Measurements from ENCODE around the gene SEMA5B.
A peak's percentile ranks its signal among the peaks of the same experiment; 100 is the strongest.

SEMA5B gene

DNA sequence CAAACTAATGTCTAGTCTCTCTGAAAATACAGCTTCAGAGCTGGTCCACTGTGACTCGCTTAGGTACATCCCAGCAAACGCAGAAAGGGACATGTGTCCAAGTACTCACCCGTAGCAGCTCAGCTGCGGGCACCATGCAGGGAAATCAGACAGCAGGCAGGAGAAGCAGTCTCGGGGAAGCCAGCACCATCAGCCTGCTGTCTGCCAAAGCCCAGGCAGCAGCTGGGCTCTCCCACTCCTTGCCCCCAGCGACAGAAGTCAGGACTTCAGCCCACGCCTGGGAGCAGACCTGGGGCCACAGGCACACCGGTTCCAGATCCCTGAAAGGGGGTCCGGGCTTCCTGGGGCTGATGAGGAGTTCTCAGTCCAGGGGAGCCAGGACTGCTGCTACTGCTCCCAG lies 34.9 kb downstream of the SEMA5B start:
- no peak for DNase-seq (ENCODE audit: low spot score)

- no peak for DNase-seq (ENCODE audit: low spot score)
These were observed 35.4 kb downstream of the SEMA5B start for GRCh38 chr3:122992133-122992532.

DNA sequence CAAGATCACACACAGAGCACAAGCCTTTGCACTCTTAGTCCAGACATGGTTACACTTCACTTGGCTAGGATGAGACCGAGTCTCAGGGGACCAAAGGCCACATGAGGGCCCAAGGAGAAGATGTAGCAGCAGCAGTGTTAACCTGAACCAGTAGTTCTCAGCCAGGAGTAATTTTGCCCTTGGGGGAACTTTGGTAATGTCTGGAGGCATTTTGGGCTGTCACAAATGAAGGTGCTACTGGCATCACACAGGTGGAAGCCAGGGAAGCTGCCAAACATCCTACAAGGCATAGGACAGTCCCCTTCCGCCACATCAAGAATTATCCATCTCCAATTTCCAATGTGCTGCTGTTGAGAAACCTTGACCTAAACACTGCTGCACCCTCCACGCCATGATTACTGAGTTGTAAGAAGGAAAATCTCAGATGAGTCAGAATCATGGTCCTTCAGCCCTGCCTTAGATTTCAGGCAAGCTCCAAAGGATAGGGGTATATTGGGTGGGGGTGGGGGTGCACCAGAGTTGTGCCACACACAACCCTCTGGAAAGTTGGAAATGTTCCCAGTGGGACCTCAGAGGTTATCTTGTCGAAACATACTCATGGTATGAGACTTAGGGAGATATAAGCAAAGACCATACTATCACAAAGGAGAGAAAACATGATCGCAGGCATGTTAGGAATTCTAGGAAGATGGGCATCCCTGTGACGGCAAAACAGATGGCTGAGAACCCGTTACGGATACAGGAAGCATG lies 36.2 kb downstream of the SEMA5B start:
- DNase-seq (ENCODE audit: low spot score) = no peak

DNA sequence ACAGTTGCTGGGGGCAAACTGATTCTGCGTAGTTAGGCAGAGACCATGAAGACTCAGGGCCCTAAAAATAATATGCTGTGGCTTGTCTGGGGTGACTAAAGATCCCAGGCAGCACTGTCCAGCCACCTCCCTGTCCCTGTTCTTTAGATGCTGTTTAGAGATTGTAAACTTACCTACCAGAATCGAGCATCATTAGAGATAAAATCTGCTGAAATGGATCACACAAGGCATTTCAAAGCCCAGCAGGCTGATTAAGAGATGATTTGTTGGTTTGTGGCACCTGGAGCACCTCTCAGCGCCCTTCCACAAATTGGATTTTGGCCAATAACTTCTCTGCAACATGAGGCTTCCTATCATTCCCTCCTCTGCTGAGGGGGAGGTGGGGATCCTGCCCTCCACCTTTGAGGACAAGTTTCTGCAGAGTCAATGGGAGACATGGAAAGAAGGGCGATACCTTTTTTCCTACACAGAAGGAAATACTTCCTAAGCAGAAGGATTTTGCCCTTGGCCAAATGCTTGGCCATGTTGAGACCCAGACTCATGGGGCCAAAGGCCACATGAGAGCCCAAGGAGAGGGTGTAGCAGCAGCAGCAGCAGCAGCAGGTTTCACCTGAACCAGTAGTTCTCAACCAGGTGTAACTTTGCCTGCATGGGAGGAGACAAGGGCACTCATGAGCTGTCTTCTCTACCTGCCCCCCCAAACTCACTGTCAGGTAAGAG lies 37.5 kb downstream of the SEMA5B start:
- DNase-seq (ENCODE audit: low spot score) = no peak

DNA sequence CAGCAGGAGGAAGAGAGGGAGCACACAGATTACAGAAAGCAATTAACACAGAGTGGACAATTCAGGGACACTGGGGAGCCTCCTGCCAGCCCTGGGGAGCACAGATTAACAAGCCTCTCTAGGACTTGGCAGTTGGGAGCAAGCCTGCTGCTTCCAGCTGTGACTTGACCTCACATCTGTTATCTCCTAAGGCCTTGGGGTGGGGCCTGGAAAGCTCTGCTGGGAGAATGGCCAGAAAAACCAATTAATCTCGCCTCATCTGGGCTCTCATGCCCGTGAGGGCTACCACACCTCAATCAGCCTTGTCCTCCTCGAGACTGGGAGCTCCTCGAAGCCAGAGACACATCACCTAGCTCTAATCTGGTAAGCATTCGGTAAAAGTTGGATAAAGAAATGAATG lies 39.1 kb downstream of the SEMA5B start:
- no peak for DNase-seq (ENCODE audit: low spot score)

GRCh38 chr3:122987736-122988319 lies 39.7 kb downstream of the SEMA5B start:
- no peak for DNase-seq (ENCODE audit: low spot score)

DNA sequence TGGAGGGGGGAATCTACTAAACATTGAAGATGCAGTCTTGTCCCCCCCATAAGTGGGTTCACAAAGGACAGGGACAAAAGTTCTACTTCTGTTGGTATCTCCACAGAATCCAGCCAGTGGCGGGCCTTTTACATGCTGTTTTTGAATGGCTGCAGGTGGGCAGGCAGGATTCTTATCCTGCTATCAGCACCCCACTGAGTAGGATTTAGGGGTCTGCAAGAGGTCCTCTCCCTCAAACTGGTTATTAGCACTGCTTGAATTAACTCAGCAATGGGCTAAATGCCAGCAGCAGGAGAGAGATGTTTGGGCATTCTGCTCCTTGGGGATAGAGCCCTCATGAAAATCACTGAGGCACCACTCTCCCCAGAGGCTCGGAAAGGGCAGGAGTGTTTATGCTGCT lies 40.3 kb downstream of the SEMA5B start:
- no peak for DNase-seq (ENCODE audit: low spot score)

DNA sequence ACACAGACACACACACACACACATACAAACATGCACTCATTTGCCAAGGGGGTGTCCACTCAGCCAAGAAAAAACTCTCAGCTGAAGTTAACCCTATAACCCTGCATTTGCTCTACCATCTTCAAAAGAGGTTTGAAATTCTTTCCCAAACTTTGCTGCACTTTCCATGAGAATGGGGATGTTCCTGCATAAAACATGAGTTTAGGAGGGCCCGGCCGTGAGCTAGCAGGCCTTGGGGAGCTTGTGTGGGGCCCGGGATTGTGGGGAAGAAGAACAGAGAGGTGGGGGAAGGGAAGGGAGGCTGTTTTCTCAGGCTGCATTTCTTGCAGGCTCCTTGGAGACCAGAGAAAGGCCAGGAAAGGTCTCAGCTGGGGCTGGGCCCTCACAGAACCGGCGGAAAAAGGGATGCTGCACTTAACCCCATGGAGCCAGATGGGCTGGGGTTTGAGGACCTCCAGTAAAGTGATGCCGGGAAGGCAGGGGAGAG lies 40.8 kb downstream of the SEMA5B start:
- no peak for DNase-seq (ENCODE audit: low spot score)

DNA sequence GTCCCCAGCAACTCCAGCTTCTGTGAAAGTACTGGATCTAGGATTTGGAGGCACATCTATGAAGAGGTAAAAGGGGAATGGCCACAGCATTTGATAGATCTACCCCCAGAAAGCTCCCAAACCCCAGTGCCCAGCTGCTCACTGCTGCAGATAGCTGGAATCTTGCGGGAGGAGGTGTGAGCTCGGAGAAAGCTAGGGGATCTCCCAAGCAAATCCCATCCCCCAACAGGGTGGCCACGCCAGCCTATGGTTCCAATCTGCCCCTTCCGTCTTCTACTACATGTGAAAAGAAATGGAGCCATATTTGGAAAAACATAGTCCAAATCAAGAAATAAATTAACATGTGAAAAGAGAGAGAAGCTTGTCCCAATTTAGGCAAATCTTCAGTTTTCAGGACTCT lies 42.0 kb downstream of the SEMA5B start:
- DNase-seq (ENCODE audit: low spot score) = no peak

- DNase-seq (ENCODE audit: low spot score) = no peak
These were observed 42.9 kb downstream of the SEMA5B start for GRCh38 chr3:122984650-122985049.

DNA sequence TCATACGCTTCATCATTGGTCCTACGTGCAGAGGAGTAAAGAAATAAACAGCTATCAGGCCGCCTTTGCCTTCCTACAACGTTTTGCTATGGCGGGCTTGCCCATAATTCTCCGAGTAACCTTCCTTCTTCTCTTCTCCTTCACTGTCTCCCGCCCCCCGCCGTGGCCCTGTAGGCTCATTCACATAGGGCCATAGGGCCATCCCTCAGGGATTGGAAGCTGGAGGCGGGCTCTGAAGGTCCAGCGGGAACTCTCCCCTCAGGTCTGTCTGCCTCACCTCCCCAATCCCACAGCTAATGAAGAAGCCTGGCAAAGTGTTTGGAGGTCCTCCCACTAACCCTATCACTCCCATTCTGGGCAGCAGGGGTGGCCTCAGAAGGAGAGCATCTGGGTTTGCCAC lies 43.6 kb downstream of the SEMA5B start:
- no peak for DNase-seq (ENCODE audit: low spot score)

DNA sequence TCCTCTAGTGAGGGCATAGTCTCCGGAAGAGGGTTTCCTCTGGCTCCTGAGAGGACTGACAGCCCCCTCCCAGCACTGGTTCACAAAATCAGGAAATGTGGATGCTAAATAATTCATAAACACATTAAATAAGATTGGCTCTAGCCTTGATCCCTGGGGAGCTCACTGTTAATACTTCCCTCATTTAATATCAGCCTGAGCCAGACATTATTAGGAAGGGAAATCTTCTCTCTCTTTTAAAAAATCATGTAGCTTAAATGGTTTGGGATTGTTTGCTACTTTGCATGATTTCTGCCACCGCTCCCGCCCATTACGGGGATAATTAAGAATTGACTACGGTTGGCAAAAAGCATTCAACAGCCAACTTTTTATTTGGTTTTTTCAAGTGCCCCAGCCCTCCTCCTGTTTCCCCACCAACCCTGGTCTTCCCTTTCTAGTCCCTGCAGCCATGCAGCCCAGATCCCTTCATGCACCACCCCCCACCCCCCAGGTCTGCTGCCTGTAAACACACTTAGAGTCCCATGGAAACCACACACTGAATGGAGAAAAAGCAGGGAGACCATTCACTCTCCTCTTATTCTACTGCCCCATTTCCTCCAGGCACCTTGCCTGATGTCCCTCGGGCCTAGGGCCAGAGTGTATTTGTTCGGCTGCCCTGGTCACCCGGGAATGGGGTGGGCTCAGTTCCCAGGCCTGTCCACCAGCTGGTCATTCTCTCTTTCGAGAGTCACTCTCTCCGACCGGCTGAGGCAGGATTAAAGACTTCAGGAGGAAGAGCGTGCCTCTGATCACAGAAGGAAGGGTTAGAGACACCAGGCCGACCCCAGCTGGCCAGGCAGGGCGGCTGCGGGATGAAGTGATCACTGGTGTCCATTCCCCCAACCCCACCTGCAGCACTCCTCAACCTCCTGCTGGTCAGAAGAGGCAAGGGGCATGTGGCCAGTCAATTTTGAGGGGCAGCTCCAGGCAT lies 45.1 kb downstream of the SEMA5B start:
- no peak for DNase-seq (ENCODE audit: low spot score)

DNA sequence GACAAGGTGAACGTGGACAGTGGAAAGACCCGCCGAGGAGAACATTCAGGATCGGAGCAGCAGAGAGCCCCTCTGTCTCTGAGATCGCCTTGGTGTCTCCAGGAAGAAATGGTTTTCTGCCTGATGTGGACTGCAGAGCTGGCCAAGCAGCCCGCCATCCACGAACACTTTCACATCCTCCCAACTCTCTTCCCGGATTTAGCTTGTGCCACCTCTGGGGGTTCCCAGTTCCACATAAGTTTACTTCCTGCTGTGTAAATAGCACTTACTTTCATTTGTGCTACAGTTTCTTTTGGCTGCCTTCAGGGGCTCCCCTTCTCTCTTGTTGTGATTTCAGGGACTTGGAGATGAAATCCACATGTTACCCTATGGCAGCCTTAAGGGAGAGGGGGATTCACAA lies 48.4 kb downstream of the SEMA5B start:
- DNase-seq (ENCODE audit: low spot score) = no peak

DNA sequence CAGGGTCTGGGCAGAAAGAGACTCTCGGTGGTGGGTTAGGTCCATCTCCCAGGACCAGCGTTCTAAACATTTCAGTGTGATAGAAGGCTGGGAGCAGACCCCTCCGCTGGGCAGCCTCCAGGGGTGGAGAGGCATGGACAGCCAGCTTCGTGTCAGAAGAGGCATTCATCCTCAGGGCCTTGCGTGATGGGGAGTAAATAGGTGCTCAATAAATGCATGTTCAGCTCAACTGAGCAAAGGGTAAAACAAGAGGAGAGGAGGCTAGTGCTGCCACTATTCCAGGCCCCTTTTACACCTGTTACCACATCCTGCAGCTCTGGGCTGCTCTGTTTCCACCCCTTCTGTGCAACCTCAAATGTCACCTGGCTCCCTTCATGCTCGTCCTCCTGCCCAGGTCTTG lies 49.0 kb downstream of the SEMA5B start:
- DNase-seq (ENCODE audit: low spot score) = no peak

DNA sequence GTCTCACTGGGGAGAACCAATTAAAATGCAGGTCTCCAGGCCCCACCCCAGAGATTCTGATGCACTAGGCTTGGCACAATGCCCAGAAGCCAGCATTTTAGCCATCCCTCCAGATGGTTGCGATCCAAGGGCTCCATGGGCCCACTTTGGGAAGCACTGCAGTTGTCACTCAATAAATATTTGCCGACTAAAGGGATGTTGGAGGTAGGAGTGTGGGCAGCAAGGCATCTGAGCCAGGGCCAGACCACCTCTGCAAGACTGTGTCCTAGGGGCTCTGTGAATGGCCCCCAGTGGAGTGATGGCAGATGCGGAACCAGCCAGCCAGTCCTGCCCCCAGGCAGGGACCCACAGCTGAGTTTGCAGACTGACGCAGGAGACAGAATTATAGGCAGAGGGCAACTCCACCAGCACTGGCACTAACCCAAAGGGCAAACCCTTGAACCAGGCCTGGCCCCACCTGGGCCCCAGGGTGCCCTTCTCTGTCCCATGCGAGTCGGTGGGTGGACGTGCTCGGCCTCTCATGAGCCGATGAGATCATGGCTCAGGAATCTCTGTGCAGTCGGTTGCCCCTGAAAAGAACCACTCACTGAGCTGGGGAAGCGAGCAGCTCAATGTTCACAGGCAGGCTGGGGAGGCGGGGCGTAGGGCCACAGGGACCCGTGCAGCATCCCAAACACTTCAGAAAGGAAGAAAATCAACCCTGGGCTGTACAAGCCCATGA lies 49.7 kb downstream of the SEMA5B start:
- DNase-seq (ENCODE audit: low spot score) = no peak

DNA sequence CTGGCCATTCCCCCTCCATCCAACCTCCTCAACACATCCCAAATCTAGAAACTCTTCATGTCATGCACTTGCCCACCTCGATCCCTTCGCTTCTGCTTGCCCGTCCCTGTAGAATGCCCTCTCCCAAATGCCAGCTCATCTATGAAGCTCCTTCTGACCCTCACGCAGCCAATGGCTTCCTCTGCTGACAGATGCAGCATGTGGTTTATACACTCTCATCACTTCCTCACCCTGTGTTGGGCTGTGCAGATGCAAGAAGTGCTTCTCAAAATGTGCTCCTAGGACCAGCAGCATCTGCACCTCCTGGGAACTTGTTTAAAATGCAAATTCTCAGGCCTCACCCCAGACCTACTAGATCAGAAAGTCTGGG lies 51.7 kb downstream of the SEMA5B start:
- peak; percentile 28 for DNase-seq (ENCODE audit: low spot score)

DNA sequence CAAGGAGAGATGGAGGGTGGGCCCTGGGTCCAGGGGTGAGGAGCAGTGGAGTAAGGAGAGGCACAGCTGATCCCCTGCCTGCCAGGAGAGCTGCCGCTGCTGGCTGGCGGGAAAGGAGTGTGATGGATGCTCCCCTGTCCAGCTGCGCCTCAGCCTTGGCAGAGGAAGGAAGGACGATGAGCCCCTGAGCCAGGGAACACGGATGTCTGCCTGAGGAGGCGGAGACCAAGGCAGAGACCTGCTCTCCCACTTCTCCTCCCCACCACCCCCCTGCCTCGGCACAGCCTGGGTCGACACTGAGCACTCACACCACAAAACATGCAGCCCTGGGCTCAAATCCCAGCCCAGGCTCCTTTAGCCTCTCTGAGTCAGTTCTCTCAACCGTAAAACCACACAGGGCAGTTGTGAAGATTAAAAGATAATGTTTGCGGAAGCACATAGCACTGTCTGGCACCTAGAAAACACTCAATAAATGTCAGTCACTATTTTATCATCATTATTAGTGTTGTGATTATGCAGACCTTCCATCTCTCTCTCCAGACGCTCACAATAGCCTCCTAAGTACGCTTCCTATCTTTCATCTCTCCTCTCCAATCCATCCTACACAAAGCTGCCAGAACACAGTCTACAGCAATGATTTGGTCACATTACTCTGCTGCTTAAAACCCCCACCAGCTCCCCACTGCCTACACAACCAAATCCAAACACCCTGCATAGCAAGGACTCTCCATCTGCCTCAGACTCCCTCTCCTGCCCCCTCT lies 52.2 kb downstream of the SEMA5B start:
- peak; percentile 45 for DNase-seq (ENCODE audit: low spot score)

DNA sequence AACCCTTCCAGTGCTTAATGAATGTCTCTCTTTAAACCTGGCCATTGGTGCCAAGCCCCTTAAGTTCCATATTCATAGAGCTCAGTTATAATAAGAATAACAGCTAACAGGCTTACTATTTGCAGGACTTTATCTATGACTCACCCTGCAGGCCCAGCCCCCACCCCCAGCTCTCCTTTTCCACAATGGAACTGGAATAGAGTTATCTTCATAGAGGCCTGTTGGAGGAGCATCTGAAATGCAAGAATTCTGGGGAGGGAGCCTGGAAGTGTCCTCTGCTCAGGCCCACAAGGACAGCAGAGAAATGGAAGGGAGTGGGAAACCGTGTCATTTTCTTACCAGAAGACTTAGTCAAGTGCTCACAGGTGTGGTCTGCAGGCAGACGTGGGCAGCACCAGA lies 52.8 kb downstream of the SEMA5B start:
- DNase-seq (ENCODE audit: low spot score) = no peak

DNA sequence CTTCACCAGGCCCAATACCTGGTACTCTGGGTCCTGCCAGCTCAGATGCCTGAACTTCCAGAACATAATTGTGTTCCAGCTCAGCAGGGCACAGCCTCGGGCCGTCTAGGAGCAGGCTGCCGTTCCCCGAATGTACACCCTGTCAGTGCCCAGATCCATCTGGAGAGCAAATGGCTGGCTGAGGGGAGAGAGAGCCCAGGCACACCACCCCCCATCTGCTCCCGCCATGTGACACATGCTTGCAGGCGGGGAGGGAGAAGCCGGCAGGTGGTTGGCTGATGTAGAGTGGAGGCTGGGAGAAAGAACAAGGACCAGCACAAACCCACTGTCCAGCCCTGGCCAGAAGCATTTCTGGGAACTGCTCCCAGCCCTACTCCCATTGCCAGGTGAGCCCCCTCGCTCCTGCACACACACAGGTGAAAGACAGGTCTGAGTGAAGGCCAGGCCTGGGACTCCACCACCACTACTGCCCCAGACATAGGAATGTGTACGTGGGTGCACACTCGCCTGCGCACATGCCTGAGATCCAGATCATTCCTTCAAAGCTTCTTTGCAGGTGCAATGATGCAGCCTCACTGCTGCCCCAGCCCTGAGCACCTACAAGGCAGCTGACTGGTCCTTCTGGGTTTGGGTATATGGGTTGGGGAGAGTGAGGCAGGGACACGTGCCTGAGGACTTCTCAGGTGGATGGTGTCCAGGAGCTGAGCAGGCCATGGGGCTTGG lies 53.5 kb downstream of the SEMA5B start:
- no peak for DNase-seq (ENCODE audit: low spot score)

DNA sequence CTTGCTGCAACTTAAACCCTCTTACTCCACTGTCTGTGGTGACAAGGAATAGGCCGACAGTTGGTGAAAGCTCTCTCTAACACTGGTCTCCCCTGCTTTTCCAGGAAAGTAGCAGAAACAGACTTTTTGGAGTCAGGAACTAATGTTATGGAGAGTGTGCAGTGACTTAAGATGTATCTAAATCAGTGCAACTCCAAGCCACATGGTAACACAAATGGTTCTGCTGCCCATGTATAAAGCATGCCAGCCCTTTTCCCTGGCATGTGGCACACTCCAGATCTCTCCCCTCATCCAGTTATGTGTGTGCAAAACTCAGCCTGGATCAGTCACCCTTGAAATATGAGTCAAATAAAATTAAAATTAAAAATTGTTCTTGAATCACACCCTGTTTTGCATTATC lies 55.4 kb downstream of the SEMA5B start:
- DNase-seq (ENCODE audit: low spot score) = no peak
